Small intestine (tissue), 7 donors: ENCODE results near the gene PLIN5. TPM values are rescaled to one million over a fixed set of nuclear protein-coding genes. Genes with fewer than 3 reads are reported as not detected.

Experiments
- DNase-seq, 2 donors: peaks; one replicate each; pipeline versions ENCODE4 v3.0.0 to v3.0.0-alpha.2; 2013
- FAIRE-seq: peaks from 2 replicates; lab custom pipeline; 2012; peaks lifted over from hg19 to GRCh38; lab: Jason Lieb, UNC
- H3K27ac ChIP-seq, 3 donors: one replicate each; pipeline ENCODE4 v1.5.1; 2013; ENCODE audit warnings: low read length in 2 of 3, mild to moderate bottlenecking in 2 of 3, control low read depth in 1 of 3, inconsistent platforms in 1 of 3, low read depth in 1 of 3, moderate library complexity in 1 of 3
- H3K27me3 ChIP-seq, 3 donors: one replicate each; pipeline ENCODE4 v1.6.1; 2013; ENCODE audit warnings: low read length in 3 of 3, inconsistent platforms in 1 of 3; ENCODE audit not compliant: control insufficient read depth in 3 of 3, insufficient read depth in 3 of 3
- H3K36me3 ChIP-seq, 3 donors: one replicate each; pipeline ENCODE4 v1.6.1; 2013; ENCODE audit warnings: low read length in 3 of 3, inconsistent platforms in 1 of 3, low read depth in 1 of 3, mild to moderate bottlenecking in 1 of 3, moderate library complexity in 1 of 3; ENCODE audit not compliant: control insufficient read depth in 3 of 3, insufficient read depth in 2 of 3
- H3K4me1 ChIP-seq, 3 donors: one replicate each; pipeline ENCODE4 v1.6.1; 2013; ENCODE audit warnings: low read length in 2 of 3, inconsistent platforms in 1 of 3, low read depth in 1 of 3, mild to moderate bottlenecking in 1 of 3, moderate library complexity in 1 of 3; ENCODE audit not compliant: control insufficient read depth in 3 of 3, insufficient read depth in 2 of 3
- H3K4me3 ChIP-seq, 3 donors: one replicate each; pipeline ENCODE4 v1.5.1; 2013; ENCODE audit warnings: low read length in 3 of 3, control low read depth in 1 of 3, inconsistent platforms in 1 of 3, low read depth in 1 of 3, mild to moderate bottlenecking in 1 of 3, moderate library complexity in 1 of 3
- H3K9me3 ChIP-seq, 2 donors: one replicate each; pipeline ENCODE4 v1.6.1; 2013; ENCODE audit warnings: low read depth in 1 of 2, low read length in 1 of 2; ENCODE audit not compliant: control insufficient read depth in 2 of 2, insufficient read depth in 1 of 2
- WGBS, 3 donors: extraction: QIAGEN DNeasy Blood & Tissue Kit; methylation state at CpG; one replicate each; pipeline ENCODE4 v1.1.7; 2013; 5-methylcytosine and 5-hydroxymethylcytosine counted together
- polyA plus RNA-seq, 4 donors: library from polyadenylated mRNA; stranded (reverse) in 3 of 4; unstranded in 1 of 4; fragments of 200-250 nt in 3 of 4; fragments of 120-200 nt in 1 of 4; gene quantifications; one replicate each; pipeline versions ENCODE4 v1.2.1 to v1.2.3, GENCODE V29; 2013
- donor health status: healthy with polysubstance abuse.
- donor health status: control.
- donor health status: control.
- donor health status: Bipolar disorder and iron deficiency.
- donor health status: healthy.

The PLIN5 gene
- polyA plus RNA-seq, 4 donors = 0.27 to 4.5 (median 1.9) TPM

GRCh38 chr19:4553092-4553695 is 18.2 kb upstream of the PLIN5 start:
- peaks cover 0 to 4% (median 0%) of the 10 kb centered on the region in 3 donors for H3K36me3 ChIP-seq
- FAIRE-seq (no peak), DNase-seq (no peak)
- H3K27ac ChIP-seq = no peak overlapping the region
- H3K27me3 ChIP-seq = no peaks in the 10 kb centered on the region
- H3K4me1 ChIP-seq = no peaks in the 10 kb centered on the region
- no peak overlapping the region for H3K4me3 ChIP-seq
- peaks cover 0 to 2% of the 10 kb centered on the region in 2 donors for H3K9me3 ChIP-seq

GRCh38 chr19:4552525-4552819 is 17.4 kb upstream of the PLIN5 start:
- FAIRE-seq (no peak), DNase-seq (no peak)
- Histone ChIP-seq H3K4me3 (no peak overlapping the region), H3K4me1 (no peaks in the 10 kb centered on the region), H3K36me3 (peaks cover 0 to 4% (median 0%) of the 10 kb centered on the region in 3 donors), H3K27ac (no peak overlapping the region), H3K27me3 (no peaks in the 10 kb centered on the region), H3K9me3 (peaks cover 0 to 2% of the 10 kb centered on the region in 2 donors)
- WGBS, 3 donors = 53 to 80% (median 60%) methylated on average over 18 of the region's 18 CpGs

- FAIRE-seq (no peak), DNase-seq (no peak)
- Histone ChIP-seq H3K9me3 (peaks cover 0 to 2% of the 10 kb centered on the region in 2 donors), H3K36me3 (peaks cover 0 to 2% (median 0%) of the 10 kb centered on the region in 3 donors), H3K4me1 (no peaks in the 10 kb centered on the region), H3K4me3 (no peak overlapping the region), H3K27ac (no peak overlapping the region), H3K27me3 (no peaks in the 10 kb centered on the region)
- WGBS, 3 donors = 79 to 86% (median 83%) methylated on average over 26 of the region's 26 CpGs
These were observed 15.5 kb upstream of the PLIN5 start for GRCh38 chr19:4550479-4551050.

GRCh38 chr19:4550018-4550417 is 15.0 kb upstream of the PLIN5 start:
- Histone ChIP-seq H3K4me1 (no peaks in the 10 kb centered on the region), H3K27me3 (no peaks in the 10 kb centered on the region), H3K36me3 (peaks cover 0 to 2% (median 0%) of the 10 kb centered on the region in 3 donors), H3K4me3 (no peak overlapping the region), H3K9me3 (peaks cover 0 to 2% of the 10 kb centered on the region in 2 donors), H3K27ac (no peak overlapping the region)
- FAIRE-seq = no peak
- DNase-seq = no peak
- WGBS, 3 donors = 85 to 90% (median 86%) methylated on average over 18 of the region's 18 CpGs

- Histone ChIP-seq H3K36me3 (peaks cover 0 to 2% (median 0%) of the 10 kb centered on the region in 3 donors), H3K9me3 (peaks cover 0 to 2% of the 10 kb centered on the region in 2 donors), H3K27ac (no peak overlapping the region), H3K27me3 (no peaks in the 10 kb centered on the region), H3K4me1 (no peaks in the 10 kb centered on the region), H3K4me3 (no peak overlapping the region)
- DNase-seq = no peak
- FAIRE-seq = no peak
- 39 to 69% (median 47%) methylated on average over 14 of the region's 14 CpGs for WGBS, 3 donors
These were observed 13.2 kb upstream of the PLIN5 start for GRCh38 chr19:4548238-4548584.

- FAIRE-seq (no peak), DNase-seq (peak in 1 of 2 donors; percentile 66)
- WGBS, 3 donors = 41 to 64% (median 63%) methylated on average over 26 to 32 of the region's 32 CpGs
- no peak overlapping the region for H3K27ac ChIP-seq
- no peaks in the 10 kb centered on the region for H3K27me3 ChIP-seq
- peaks cover 0 to 2% of the 10 kb centered on the region in 2 donors for H3K9me3 ChIP-seq
- peaks cover 0 to 2% (median 0%) of the 10 kb centered on the region in 3 donors for H3K36me3 ChIP-seq
- H3K4me3 ChIP-seq = no peak overlapping the region
- no peaks in the 10 kb centered on the region for H3K4me1 ChIP-seq
These were observed 12.5 kb upstream of the PLIN5 start for GRCh38 chr19:4547303-4548237.

GRCh38 chr19:4543842-4544647 is 9.0 kb upstream of the PLIN5 start:
- DNase-seq = no peak
- FAIRE-seq = no peak
- Histone ChIP-seq H3K4me1 (peaks cover 0 to 4% (median 0%) of the 10 kb centered on the region in 3 donors), H3K9me3 (peaks cover 0 to 8% of the 10 kb centered on the region in 2 donors), H3K27ac (no peak overlapping the region), H3K4me3 (no peak overlapping the region), H3K36me3 (no peaks in the 10 kb centered on the region), H3K27me3 (peaks cover 0 to 3% (median 0%) of the 10 kb centered on the region in 3 donors)
- WGBS, 3 donors = 90 to 93% (median 91%) methylated on average over 27 to 87 of the region's 87 CpGs
